ENCODE results near the gene KCNMB4. TPM values are rescaled to one million over a fixed set of nuclear protein-coding genes. Genes with fewer than 3 reads are reported as not detected.

The KCNMB4 gene
- total RNA-seq, 1 experiment from 2014 or later, result 0.13 TPM

DNA sequence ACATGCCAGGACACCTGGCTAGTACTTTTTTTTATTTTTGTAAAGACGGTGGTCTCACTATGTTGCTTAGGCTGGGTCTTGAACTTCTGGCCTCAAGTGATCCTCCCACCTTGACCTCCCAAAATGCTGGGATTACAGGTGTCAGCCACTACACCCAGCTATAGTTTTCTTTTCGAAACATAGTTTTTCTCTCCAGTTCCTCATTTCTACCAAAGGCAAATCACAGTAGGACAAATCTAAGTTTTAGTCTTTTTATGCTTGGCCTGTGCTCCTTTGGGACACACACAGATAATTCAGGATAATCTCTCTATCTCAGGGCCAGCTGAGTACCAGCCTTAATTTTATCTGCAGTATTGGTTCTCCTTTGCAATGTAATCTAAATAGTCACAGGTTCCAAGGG is 100.7 kb downstream of the KCNMB4 start:
- no peak overlapping the region for H3K4me3 ChIP-seq (ENCODE audit: low read depth in 2 of 2, low read length in 2 of 2)
- TF ChIP-seq, protein P1, sequence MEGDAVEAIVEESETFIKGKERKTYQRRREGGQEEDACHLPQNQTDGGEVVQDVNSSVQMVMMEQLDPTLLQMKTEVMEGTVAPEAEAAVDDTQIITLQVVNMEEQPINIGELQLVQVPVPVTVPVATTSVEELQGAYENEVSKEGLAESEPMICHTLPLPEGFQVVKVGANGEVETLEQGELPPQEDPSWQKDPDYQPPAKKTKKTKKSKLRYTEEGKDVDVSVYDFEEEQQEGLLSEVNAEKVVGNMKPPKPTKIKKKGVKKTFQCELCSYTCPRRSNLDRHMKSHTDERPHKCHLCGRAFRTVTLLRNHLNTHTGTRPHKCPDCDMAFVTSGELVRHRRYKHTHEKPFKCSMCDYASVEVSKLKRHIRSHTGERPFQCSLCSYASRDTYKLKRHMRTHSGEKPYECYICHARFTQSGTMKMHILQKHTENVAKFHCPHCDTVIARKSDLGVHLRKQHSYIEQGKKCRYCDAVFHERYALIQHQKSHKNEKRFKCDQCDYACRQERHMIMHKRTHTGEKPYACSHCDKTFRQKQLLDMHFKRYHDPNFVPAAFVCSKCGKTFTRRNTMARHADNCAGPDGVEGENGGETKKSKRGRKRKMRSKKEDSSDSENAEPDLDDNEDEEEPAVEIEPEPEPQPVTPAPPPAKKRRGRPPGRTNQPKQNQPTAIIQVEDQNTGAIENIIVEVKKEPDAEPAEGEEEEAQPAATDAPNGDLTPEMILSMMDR (IDR thresholded peaks at IDR 0.05), result no peak
- TF ChIP-seq REST (IDR thresholded peaks at IDR 0.05; ENCODE audit: insufficient read depth in 1 of 2, low read depth in 2 of 2, low read length in 1 of 2) (no peak), SIN3A (IDR thresholded peaks at IDR 0.05; ENCODE audit: borderline replicate concordance, insufficient read depth, low read depth, low read length) (no peak), POLR2AphosphoS5 (IDR thresholded peaks at IDR 0.05; ENCODE audit: low read depth, low read length) (no peak), TCF7L2 (IDR thresholded peaks at IDR 0.05; ENCODE audit: low read depth, low read length) (no peak)
- no peaks in the 10 kb centered on the region for H3K4me1 ChIP-seq (ENCODE audit: control insufficient read depth, insufficient read depth, low read length)
- 0 out of 2 replicates have a peak, but pooled peaks cover 4% of the 10 kb centered on the region for H3K9me3 ChIP-seq (ENCODE audit: control insufficient read depth, insufficient read depth, low read depth, low read length)
- no TSS peak for BruUV-seq (replicated peaks)
- H3K27ac ChIP-seq (ENCODE audit: low read length), result no peak overlapping the region
- H3K27me3 ChIP-seq (ENCODE audit: control insufficient read depth, insufficient read depth, low read length), result no peaks in the 10 kb centered on the region
- DNase-seq (ENCODE audit: low read depth, low spot score) (no peak), ATAC-seq (no peak)
- in situ Hi-C loops (cut with HindIII; ENCODE audit: low pct_unique_long_range_greater_than_20kb, low sequenced_read_pairs), result no loop called here
- ChIA-PET CTCF (no interaction called here), POLR2A (no interaction called here)
- no peaks in the 10 kb centered on the region; the same call in 1 of the 2 replicates for H3K36me3 ChIP-seq (ENCODE audit: control insufficient read depth, insufficient read depth, low read length)
- intact Hi-C loops (cut with micrococcal nuclease; ENCODE audit: unreplicated experiment), result no loop called here

DNA sequence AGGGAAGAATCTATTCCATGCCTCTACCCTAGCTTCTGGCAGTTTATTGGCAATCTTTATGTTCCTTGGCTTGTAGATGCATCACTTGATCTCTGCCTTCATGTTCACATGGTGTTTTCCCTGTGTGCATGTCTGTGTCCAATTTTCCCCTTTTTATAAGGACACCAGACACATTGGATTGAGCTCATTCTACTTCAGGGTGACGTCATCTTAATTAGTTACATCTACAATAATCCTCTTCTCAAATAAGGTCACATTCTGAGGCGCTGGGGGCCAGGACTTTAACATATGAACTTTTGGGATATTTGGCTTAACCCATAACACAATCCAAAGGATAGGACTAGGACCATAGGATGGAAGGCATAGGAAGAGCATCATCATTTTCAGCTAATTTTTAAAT is 101.4 kb downstream of the KCNMB4 start:
- POLR2A ChIA-PET, result no interaction called here
- H3K4me3 ChIP-seq (ENCODE audit: low read depth in 2 of 2, low read length in 2 of 2), result no peak overlapping the region
- H3K36me3 ChIP-seq (ENCODE audit: control insufficient read depth, insufficient read depth, low read length), result no peaks in the 10 kb centered on the region; the same call in 1 of the 2 replicates
- H3K27me3 ChIP-seq (ENCODE audit: control insufficient read depth, insufficient read depth, low read length), result no peaks in the 10 kb centered on the region
- in situ Hi-C loops (cut with HindIII; ENCODE audit: low pct_unique_long_range_greater_than_20kb, low sequenced_read_pairs), result no loop called here
- BruUV-seq (replicated peaks), result no TSS peak
- H3K9me3 ChIP-seq (ENCODE audit: control insufficient read depth, insufficient read depth, low read depth, low read length), result 0 out of 2 replicates have a peak, but pooled peaks cover 4% of the 10 kb centered on the region
- no peak overlapping the region for H3K27ac ChIP-seq (ENCODE audit: low read length)
- H3K4me1 ChIP-seq (ENCODE audit: control insufficient read depth, insufficient read depth, low read length), result no peaks in the 10 kb centered on the region
- DNase-seq (ENCODE audit: low read depth, low spot score) (no peak), ATAC-seq (no peak)
- CTCF ChIA-PET, result no interaction called here
- TF ChIP-seq, protein P1 (IDR thresholded peaks at IDR 0.05), result no peak
- intact Hi-C loops (cut with micrococcal nuclease; ENCODE audit: unreplicated experiment), result no loop called here
